Lower leg skin (tissue), 4 donors: ENCODE measurements around the gene CCDC136. TPM values are rescaled to one million over a fixed set of nuclear protein-coding genes. Genes with fewer than 3 reads are reported as not detected.

Experiments
- DNase-seq, 2 donors: peaks; one replicate each; pipeline ENCODE4 v3.0.0-alpha.2; 2019; ENCODE audit warnings: low spot score in 2 of 2
- H3K4me3 ChIP-seq: fragments of 200-600 bp; sonication (generic); 2 replicates; pipeline ENCODE4 v1.5.1; 2017; ENCODE audit warnings: mild to moderate bottlenecking, low read depth; ENCODE audit not compliant: poor library complexity, severe bottlenecking
- CTCF ChIP-seq, 3 donors: fragments of 450-650 bp; IDR thresholded peaks; one replicate each; pipeline ENCODE4 v1.5.1; 2016; ENCODE audit warnings: antibody characterized with exemption in 3 of 3, mild to moderate bottlenecking in 3 of 3, moderate library complexity in 2 of 3
- POLR2A ChIP-seq, 2 donors: fragments of 450-650 bp; IDR thresholded peaks; one replicate each; pipeline ENCODE4 v1.6.1; 2016 to 2017; ENCODE audit warnings: antibody characterized with exemption in 2 of 2, mild to moderate bottlenecking in 1 of 2, moderate library complexity in 1 of 2
- WGBS, 2 donors: methylation state at CpG; one replicate each; pipeline ENCODE4 v1.1.5; 2018; 5-methylcytosine and 5-hydroxymethylcytosine counted together
- intact Hi-C: fragments of 100-400 bp; cut with DNase I; formaldehyde crosslinking; loops from one replicate; pipeline ENCODE4 v1.15.0; 2023; ENCODE audit warnings: low total_unique reads
- total RNA-seq, 4 donors: library from RNA; depleted of rRNA; stranded (reverse); fragments of >200 nt; gene quantifications; one replicate each; pipeline ENCODE4 v1.1.0, GENCODE V29; 2016

The CCDC136 gene
- total RNA-seq, 4 donors from 2014 or later, result 1.4 to 2.3 (median 1.8) TPM; not detected in 1

GRCh38 chr7:128860158-128861073 is 68.6 kb downstream of the CCDC136 start:
- intact Hi-C loops, result no loop called here
- H3K4me3 ChIP-seq, result no peak overlapping the region
- no peak for DNase-seq
- WGBS, 2 donors, result 43 to 52% methylated on average over 10 of the region's 10 CpGs
- TF ChIP-seq POLR2A (IDR thresholded peaks at IDR 0.05), result no peak

GRCh38 chr7:128861957-128862570 is 70.3 kb downstream of the CCDC136 start:
- no peak for DNase-seq
- no peak overlapping the region for H3K4me3 ChIP-seq
- TF ChIP-seq POLR2A (IDR thresholded peaks at IDR 0.05), result no peak
- TF ChIP-seq CTCF (IDR thresholded peaks at IDR 0.05), result no peak
- WGBS, 2 donors, result 67 to 70% methylated on average over 15 of the region's 15 CpGs
- intact Hi-C loops, result no loop called here

- 0 to 1% methylated on average over 61 to 65 of the region's 65 CpGs for WGBS, 2 donors
- peak; percentile 97 to 100 for DNase-seq
- intact Hi-C loops, result no loop called here
- TF ChIP-seq POLR2A (IDR thresholded peaks at IDR 0.05) (peak in 1 of 2 donors; percentile 69), CTCF (IDR thresholded peaks at IDR 0.05) (no peak)
- peak within 1 kb of the TSS; percentile 88 for H3K4me3 ChIP-seq
Measured at GRCh38 chr7:128862571-128863432, 71.0 kb downstream of the CCDC136 start, which contains the start of gene ATP6V1F. ATP6V1F (plus strand) TSS chr7:128862856; CDS start chr7:128862905, 49 bp downstream.

- peak overlapping the region; percentile 88 for H3K4me3 ChIP-seq
- intact Hi-C loops, result no loop called here
- no peak for DNase-seq
- no peak for TF ChIP-seq POLR2A (IDR thresholded peaks at IDR 0.05)
- TF ChIP-seq CTCF (IDR thresholded peaks at IDR 0.05), result no peak
- WGBS, 2 donors, result 0 to 1% methylated on average over 6 of the region's 6 CpGs
Measured at GRCh38 chr7:128863433-128863989, 71.7 kb downstream of the CCDC136 start.

GRCh38 chr7:128865303-128865702 is 73.5 kb downstream of the CCDC136 start:
- no peak overlapping the region for H3K4me3 ChIP-seq
- 95 to 99% methylated on average over 12 of the region's 12 CpGs for WGBS, 2 donors
- intact Hi-C loops, result no loop called here
- TF ChIP-seq CTCF (IDR thresholded peaks at IDR 0.05), result no peak
- no peak for TF ChIP-seq POLR2A (IDR thresholded peaks at IDR 0.05)
- no peak for DNase-seq
